ENCODE data around the gene PARD6B.

- TF ChIP-seq EZH2 (IDR thresholded peaks at IDR 0.05) (no peak), CTCF (IDR thresholded peaks at IDR 0.05) (no peak)
These were observed 44.9 kb downstream of the PARD6B start for GRCh38 chr20:50776122-50776817.
